AML-193 (cell line): Measurements from ENCODE around the gene FRMD1.

Experiments used
- DNase-seq, 2 experiments: peaks; one replicate each; lab custom pipeline; 2025; lab: John Stamatoyannopoulos, UW

Gene FRMD1

DNA sequence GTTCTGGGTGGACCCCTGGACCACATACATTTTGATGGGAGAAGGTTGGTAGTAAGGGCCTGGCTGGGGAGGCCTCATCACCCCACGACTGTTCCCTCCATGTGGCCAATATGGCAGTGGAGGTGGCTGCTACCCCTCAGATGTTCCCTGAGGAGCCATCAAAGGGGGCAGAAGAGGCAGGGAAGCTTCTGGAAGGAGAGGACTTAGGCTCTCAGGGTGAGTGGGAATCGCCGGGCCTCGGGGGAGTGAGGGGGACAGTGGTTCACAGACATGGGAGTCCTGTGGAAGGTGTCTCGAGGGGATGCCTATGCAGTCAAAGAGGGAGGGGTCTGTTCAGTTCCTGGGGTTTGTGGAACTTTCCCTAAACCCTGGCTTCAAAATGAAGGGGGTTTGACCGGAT lies 32.9 kb upstream of the FRMD1 start:
- DNase-seq: no peak

DNA sequence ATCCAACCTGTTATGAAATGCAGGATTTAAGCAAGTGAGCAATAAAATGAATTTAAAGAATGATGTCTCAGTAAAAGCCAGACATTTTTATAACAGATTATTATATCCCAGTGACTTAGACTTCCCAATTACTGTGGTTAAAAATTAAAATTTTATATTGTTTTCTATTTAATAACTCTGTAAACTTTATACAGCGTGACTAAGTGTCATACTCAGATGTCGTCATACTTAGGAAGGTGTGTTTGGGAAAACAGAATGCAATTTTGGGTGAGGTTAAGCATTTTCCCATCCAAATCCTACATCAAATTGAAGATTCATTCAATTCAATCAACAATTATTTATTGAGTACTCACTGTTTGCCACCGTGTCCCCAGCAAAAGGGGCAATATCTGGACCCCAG lies 31.4 kb upstream of the FRMD1 start:
- no peak for DNase-seq

DNA sequence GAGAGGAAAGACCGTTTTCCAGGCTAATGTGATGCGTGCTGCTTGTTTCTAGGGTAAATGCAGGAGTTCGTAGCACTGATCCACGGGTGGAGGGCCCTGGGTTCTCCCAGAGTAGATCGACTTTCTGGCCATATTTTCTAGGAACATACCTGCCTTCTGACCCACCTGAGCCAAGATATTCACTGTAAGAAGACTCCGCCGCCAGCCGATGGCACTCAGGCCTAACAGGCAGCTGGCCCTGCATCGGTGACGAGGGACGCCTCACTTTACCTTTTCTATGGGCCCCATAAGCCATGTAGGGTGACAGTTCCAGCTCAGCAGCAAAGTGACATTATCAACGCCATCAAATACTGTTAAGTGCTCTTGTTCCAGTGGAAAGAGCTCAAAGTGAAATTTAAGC lies 30.2 kb upstream of the FRMD1 start:
- DNase-seq: no peak

DNA sequence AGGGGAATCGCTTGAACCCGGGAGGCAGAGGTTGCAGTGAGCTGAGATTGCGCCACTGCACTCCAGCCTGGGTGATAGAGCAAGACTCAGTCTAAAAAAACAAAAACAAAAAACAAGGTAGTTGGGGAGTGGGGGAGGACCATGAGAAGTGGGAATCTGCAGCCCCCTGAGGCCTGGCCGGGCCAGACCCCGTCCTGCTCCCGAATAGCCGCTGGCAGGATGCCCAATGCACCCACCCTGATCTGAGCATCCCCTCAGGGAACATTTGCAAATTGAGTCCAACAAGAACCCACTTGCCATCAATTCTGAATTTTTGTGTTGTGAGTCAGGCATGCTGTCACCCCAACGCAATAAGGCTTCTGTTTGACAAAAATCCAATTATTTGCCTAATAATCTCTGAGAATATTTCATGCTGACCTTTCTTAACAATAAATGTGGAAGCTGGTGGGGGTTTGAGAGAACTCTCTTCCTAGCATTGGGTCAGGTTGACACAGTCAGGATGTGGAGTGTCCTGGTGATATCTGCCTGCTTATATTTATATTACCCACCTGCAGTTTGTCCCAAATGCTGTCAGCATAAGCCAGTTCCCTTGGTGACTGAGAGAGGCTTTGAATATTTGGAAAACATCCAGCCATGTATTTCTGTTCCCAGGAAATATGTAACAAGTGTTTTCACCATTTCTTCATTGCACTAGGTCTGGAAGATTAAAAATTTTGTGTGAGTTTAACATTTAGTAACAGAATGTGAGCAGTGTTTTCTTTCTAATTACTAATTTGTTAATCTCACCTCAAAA lies 28.4 kb upstream of the FRMD1 start:
- no peak for DNase-seq

DNA sequence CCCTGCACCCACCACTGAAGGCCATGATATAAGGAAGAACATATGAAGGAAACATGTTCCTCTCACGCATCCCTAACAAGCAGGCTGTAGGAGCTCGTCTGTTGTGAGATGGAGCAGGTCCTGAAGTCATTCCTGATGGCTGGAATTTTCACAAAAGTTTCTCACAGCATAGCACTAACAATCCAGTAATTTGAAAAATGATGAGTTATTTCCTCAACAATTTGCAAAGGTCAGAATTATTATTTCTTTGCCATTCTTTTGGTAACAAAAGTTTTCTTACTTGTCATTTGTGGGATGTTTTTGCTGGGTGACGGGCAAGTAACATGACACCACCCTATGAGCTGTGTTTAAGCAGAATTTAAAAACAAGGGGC lies 27.6 kb upstream of the FRMD1 start:
- DNase-seq: no peak

DNA sequence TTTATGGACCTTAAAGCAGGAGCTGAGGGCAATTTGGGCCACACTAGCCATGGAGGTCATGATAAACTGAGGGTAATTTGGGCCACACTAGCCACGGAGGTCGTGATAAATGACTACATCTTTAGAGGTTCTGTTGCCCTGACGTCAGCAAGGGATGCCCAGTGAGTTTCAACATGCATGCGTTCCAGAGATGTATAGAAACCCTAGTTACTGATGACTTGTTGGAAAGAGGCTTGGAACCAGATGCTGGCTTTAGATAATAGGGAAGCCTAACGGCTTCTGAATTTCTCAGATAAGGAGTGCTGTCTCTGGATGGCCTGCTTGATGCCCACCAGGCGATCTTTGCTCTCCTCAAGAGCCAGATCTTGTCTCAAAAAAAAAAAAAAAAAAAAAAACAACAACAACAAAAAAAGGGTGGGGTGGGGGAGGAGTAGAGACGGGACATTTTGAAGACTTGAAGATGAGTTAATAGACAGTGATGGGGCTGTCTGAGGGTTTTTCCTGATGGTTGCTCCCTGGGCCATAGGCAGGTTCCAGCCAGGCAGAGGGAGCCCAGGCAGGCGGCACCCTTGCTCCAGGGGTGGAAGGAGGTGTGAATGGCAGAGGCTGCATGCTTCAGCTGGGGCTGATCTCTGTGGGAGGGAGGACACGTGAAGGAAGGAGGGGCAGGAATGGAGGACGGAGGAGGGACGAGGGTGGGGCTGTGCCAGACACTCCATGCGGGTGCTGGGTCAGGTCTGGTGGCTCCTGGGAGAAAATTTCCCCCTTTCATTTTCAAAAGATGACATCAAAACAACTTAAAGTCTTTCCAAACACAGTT lies 27.0 kb upstream of the FRMD1 start:
- DNase-seq: no peak

DNA sequence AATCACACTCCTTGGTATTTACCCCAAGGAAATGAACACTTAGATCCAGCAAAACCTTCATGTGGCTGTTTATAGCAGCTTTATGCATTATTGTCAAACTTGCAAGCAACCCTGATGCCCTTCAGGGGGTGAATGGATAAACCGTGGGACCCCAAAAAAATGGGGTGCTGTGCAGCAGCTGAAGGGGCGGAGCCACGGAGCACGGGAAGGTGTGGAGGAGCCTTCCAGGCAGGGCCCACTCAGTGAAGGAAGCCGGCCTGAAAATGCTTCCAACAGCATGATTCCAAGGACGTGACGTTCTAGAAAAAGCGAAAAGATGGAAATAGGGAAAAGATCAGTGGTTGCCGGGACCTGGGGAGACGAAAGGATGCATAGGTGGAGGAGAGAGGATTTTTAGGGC lies 25.6 kb upstream of the FRMD1 start:
- DNase-seq: no peak

DNA sequence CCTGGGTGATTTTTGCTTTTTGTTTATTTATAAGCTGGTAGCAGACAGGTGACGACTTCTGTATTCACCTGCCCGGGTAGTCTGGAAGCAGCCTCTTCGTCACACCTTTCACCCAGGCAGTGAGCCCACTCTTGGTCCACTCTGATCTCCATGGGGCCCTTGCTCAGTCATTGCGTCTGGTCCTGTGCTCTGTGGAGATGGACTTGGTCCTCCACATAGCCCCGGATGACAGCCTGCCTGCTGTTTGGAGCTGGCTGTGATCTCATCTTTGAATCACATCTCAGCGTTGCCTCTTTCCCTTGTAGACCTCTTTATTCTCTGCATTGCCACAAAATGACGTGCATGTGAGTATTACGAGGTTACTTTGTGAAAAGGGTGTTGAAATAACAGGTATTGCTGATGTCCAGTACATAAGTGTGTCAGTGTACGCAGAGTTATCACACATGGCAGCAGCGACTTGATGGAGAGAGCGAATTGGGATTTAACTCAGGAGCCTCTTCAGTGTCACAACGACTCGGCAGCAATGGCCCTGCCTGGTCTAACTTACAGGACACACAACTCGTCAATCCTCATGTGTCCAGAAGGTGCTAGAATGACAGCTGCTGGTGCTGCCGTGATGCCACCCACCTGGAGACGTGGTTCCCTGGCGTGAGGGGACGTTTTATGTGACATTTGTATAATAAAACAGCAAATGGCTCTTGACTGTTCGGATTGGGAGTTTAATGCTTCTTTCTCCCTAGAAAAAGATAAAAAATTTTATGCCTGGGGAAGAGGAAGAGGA lies 24.2 kb upstream of the FRMD1 start:
- DNase-seq: no peak

DNA sequence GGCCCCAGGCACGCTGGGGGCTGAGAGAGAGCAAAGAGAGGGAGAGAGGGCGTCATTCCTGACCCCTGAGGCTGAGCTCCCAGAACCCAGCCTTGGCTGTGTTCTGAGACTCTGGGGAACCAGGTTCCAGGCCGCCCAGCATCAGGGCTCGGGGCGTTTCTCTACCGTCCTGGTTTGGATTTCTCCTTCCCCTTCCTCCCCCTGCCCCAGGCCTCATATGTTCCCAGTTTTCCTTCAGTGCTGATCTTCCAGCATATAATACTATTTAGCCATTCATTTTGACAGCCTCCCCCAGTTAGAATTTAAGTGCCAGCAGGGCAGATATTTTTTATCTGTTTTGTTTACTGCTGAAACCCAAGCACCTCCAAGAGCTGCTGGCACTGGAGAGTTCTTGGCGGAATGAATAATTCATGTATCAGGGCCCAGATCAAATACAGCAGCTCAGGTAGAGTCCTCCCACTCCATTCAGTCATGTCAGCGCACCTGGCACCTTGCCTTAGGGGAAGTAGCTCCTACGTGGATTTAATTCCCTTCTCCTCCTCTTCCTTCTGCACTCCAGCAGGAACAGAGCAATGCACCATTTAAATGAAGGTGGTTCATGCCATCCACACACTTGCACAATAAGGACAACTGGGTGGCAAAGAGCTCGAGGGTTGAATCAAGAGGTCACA lies 23.4 kb upstream of the FRMD1 start:
- no peak for DNase-seq

DNA sequence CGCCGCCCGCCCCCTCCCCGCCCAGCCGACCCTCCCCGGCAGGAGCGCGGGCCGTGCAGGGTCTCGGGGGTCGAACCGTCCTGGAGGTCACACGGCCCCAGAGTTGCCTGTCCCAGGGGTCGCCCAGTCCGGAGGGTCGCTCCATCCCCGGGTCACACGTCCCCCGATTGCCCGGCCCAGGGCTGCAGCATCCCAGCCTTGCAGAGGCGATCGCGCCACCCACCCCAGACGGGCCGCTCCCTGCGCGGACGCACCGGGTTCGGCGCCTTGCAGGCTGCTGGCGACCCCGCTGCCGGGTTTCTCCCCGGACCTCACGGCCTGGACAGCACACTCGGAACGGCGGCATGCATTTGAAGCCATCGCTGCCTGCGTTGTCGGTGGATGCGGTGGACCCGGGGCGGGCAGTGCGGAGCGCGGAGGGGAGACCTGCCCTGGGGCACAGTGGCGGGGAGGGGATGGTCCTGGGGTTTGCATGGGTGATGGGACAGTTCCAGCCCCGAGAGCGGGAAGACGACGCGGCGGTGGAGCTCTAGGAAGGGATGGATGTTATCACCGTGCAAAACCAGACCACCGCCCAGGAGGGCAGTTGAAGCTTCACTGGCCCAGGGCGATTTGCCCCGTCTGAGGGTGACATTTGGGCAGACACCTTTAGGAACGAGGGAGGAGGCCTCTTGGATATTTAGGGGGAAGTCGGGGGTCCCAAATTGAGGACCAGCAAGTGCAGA lies 22.7 kb upstream of the FRMD1 start:
- no peak for DNase-seq

DNA sequence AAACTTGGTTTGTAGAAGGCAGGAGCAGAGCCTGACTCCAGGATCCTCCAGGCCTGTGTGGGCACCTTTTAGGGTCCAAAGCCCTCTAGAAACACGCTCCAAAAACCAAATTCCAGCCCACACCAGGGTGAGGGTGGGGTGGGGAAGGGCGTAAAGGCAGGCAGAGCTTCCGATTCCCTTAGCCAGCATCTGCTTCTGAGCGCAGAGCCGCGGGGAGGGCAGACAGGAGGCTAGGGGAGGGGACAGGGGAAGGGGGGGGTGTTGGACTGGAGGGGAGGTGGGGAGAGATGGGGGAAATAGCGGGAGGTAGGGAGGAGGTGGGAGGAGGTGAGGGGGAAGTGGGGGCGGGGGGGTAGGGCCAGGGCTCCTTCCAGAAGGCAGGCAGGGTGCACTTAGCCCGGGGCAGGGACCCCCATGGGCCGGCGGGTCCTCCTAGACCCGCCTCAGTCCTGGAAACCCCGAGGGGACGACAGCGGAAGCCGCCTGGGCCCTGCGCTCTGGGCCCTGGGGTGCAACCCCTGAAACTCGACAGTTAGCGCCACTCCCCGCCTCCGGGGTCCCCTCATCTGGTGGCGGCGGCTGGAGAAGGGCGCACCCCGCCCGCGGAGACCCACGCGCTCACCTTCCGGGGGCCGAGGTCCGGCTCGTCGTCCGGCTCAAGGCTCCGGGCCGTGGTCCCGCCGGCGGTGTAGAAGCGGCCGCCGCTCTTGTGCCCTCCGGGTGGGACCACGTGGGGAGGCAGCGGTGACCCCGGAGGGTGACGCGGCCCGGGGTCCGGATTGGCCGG lies 22.0 kb upstream of the FRMD1 start:
- no peak for DNase-seq

DNA sequence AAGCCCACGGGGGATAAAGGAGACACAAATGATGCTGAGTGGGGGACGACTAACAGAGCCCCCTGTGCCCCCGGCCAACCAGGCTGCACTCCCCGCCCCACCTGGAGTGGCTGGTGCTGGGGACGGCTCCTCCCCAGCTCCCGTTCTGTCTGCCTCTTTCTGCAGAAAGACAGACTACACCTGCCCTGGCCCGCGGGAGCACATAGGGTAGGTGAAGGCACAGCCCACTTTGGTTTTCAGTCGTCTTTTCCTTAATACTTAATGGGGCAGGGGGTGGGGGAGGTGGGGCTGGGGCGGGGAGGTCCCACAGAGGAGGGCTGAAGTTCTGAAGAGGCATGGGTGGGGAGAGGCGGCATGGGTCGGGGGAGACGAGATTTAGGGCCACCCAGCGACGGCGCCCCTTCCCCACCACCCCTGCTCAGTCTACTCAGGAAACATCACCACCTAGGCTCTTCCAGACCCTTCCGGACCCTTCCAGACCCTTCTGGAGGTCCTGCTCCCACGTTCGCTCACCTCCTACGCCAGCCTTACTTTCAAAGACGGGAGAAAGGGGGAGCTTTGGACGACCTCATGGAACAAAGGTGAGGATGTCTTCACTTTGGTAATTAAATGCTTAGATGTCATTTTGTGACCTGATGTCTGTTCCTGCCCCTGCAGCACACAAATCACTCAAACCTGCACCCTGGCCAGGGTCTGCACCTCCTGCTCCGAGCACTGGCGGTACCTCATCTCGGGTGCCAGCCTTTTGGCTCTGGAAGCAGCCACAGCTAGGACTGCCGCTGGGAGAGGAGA lies 21.2 kb upstream of the FRMD1 start:
- DNase-seq: no peak

DNA sequence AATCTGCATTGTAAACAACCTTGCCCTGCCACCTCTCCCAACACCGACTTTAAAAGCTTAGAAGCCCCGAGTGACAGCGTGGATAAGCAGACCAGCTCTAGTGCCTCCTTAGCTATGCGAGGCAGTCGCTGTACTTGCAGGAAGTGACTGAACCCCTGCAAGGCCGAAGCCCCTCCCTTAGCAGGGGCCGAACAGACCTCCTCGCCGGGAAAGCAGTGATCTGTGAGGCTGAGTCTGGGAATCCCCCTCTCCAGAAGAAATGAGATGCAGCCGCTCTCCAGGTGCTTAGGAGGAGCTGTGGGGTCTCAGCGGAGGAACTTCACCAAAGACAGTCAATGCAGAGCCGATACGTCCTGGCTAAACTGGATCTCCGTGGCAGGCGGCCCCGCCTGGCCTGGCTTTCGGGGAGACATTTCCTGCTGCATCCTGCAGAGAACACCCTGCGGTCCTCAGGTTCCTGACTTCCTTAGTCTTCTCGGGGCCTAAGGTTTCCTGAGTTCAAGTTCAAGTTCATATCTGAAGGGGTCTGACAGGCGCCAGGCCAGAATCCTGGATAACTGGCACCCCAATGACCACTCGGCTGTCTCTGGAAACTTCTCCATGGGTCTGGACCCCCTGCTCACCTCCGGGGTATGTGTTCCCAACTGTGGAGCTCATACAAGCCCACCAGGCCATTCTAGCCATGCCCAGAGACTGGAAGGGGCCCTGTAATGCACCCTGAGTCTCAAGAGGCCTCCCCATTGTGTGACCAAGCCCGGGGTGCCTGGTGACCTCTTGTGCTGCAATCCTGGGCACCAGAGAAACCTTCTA lies 20.4 kb upstream of the FRMD1 start:
- no peak for DNase-seq

DNA sequence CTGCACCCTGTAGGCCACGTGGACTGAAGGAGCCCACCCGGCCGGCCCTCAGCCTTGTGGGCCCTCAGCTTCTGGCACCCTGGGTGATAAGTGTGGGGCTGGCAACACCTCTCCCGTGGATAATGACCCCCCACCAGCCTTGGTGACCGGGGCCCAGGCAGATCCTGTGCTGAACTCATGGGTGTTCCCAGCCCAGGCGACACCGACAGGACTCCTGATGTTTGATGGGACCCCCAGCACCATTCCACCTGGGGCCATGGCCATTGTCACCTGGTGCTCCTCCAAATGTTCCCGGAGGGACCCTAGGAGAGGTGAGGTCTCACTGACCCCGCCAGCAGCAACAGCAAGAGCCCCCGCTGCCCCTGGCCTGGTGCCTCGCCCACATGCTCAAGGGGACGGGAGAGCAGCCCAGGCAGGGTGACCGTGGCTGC lies 19.4 kb upstream of the FRMD1 start:
- no peak for DNase-seq

DNA sequence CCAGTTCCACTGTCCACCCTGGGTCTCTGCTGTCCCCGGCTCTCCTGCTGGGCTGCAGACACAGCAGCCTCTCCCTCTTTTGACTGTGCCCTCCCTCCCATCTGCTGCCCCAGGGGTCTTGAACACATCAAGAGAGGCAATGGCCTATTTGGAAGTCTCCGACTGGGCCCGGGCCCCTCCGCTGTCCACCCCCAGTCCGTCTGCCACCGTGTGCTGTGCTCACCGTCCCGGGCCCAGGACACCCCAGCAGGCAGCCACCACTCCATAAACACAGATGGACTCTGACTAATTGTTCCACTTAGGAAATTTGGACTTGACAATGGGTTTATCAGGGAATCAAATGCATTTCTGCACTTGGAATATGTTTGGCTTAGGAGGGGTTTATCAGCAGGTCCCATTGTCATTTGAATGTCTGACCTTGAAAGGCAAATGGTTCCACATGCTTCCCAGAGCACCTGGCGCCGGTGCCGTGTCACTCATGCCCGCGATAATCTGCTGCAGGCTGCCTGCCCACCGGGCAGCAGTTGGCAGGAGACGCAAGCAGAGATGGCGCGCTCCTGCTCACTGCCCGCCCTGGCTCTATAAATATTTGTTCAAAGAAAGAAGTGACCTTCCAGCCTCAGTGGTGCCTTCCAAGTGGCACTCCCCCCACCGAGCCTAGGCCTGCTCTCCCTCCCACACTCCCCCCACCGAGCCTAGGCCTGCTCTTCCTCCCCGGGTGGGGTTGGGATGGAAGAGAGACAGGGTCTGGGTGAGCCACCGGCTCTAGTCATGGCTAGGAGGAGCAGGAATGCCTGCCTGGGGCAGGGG lies 18.8 kb upstream of the FRMD1 start:
- DNase-seq: no peak

DNA sequence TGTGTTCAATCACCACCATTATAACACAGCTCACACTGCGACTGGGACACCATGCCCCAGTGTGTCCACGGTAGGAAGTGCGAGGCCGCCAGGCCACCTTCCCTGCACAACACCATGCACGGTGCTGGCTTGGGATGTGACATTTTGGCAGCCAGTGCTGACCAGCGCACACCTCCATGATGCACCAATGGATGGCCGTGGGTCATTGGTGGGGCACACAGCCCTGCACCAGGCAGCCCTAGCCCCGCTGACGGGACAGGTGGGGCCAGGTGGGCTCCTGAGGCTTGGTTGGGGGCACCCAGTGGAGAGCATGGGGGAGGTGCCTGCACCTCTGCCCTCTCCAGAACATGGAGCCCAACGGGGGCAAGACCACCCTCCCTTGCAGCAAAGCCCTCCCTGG lies 18.2 kb upstream of the FRMD1 start:
- no peak for DNase-seq

DNA sequence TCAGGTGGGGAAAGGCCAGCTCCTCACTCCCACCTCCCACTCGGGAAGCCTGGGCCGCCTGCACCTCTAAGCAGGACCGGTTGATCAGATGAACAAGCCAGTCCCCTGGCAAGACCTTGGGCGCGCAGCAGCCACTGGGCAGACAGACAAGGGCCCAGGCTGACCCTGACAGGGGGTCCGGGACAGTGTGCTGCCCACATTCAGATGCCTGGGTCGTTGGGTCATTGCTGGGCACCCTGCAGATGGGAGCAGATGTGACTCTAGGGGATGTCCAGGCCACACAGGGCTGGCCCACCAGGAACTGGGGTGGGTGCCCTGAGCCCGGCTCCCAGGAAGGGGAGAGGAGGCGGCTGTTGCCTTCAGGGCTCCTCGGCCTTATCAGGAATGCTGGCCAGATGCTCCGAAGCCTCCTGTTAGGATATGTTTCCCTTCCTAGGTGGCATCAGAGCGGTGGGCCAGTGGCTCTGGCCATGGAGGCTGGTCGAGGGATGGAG lies 17.3 kb upstream of the FRMD1 start:
- no peak for DNase-seq

DNA sequence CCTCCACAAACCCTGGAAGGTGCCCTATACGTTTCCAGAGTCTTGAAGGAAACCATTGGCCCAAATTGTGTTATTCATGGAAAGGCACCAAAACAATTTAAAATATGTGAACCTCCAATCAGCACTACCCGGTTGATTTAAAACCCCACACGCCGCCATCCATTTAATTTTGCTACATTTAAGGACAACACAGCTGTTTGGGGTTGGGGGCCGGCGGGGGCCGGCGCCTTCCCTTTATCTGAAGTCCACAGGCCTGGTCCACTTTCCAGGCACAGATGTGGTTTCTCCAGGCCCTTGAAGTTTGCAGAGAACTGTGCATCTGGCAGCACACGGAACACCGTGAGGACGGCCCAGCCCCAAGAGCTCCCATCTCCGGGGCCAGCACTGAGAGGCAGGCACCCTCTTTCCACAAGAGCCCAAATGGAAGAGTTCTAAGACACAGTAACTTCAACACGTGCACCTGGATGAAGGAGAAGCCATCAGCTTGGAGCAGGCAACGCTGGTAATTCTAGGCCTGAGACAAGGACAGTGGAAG lies 16.8 kb upstream of the FRMD1 start:
- DNase-seq: no peak
